Activated T-cell treated with anti-CD3 and anti-CD28 coated beads for 24 hours (primary cell): ENCODE data around the gene MAPK1.
"Not testable (repeated sequence)": the region's sequence is repeated elsewhere in the genome, so short reads cannot be mapped to it uniquely, and the experiment has no call there.

Source experiments
- DNase-seq: peaks from one replicate; pipeline ENCODE4 v3.0.0-alpha.2; 2020; ENCODE audit warnings: low read depth

MAPK1 gene

DNA sequence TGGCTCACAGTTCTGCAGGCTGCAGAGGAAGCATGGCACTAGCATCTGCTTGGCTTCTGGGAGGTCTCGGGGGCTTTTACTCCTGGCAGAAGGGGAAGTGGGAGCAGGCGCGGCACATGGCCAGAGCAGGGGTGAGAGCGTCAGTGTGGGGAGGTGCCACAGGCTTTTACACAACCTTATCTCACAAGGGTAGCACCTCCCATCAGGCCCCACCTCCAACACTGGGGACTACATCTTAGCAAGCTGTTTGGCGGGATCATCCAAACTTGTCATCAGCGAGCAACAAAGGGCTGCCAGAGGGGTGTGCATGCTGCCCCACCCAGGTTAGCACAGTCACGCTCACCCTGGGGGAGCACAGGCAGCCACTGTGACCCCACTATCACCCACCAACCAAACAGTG, 112.9 kb downstream of the MAPK1 start:
- DNase-seq = no peak

DNA sequence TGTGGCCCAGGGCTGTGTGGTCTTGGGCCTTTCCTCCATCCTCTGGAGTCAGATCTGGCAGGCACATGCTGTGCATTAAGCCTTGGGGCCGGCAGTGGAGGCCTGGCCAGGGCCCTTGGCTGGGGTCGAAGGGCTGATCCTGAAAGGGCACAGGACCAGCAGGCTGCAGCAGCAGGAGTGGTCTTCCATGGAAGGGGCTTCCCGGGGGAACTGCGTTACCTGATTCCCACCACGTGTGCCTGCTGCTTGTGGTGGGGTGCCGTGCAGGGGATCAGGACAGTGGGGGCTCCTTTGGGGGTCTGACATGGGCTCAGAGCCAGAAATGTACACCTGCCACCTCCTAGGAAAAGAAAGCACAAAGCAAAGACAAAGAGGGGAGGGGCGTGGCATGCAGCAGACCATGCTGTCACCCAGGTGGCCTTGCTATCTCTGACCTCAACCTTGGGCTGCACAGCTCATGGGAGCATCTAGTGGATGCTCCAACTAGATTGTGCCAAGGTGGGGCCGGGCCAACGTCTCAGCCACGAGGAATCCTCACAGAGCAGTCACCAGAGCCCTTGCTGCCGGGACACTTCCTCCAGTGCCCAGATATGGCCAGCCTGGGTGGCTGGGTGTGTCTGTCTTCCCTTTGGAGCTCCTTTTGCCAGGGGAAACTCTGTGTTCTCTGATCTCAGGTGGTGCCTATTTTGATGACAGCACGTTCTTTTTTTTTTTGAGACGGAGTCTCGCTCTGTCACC, 113.9 kb downstream of the MAPK1 start:
- DNase-seq = no peak

DNA sequence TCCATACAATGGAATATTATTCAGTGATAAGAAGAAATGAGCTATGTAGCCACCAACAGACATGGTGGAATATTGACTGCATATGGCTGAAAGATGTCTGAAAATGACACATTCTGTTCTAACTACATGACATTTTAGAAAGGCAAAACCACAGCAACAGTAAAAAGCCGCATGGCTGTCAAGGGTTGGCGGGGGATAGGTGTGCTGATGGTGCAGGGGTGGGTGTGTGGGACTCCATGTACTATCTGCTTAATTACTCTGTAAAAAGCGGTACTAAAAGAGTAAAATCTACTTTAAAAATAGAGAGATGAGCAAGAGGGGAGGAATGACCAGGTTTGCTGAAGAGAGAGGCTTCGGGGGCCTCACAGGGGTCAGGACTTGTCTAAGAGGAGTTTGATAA, 115.2 kb downstream of the MAPK1 start:
- DNase-seq = no peak

DNA sequence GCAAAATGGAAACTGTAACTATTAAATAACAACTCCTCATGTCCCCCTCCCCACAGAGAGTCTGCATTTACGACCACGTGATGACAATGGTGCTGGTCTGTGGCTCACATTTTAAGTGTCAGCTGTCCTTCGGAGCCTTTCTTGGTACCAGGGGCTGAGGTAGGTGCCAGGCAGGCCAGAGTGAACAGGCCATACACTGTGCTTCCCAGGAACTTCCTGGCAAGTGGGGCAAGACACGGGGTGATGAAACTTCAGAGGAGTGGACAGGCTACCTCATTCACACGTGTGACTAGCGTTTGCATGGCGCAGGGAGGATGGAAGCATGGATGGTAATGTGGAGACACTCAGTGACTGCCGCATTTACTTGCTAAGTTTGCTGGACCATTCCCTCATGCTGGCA, 121.5 kb downstream of the MAPK1 start:
- DNase-seq = no peak

DNA sequence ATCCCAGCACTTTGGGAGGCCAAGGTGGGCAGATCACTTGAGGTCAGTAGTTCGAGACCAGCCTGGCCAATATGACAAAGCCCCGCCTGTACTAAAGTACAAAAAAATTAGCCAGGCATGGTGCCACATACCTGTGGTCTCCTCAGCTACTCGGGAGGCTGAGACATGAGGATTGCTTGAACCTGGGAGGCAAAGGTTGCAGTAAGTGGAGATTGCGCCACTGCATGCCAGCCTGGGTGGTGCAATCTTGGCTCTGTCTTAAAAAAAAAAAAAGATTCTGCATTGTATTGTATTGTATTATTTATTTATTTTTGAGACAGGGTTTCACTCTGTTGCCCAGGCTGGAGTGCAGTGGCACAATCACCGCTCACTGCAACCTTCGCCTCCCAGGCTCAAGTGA, 122.5 kb downstream of the MAPK1 start:
- DNase-seq = not testable (repeated sequence)

DNA sequence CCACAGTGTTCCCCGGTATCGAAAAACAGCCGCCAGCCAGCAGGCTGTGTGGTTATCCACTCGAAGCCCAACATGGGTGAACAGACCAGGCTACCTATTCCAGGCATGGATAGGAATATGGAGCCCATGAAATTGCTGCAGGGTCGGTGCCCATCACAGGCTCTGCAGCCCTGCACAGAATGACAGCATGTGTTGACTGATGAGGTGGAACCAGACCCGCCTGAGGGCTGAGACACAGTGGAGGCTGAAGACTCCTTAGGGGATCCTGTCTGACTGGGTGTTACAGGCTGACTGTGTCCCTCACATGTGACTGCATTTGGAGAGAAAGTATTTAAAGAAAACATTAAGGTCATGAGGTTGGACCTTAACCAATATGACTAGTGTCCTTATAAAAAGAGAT, 125.7 kb downstream of the MAPK1 start:
- no peak for DNase-seq

DNA sequence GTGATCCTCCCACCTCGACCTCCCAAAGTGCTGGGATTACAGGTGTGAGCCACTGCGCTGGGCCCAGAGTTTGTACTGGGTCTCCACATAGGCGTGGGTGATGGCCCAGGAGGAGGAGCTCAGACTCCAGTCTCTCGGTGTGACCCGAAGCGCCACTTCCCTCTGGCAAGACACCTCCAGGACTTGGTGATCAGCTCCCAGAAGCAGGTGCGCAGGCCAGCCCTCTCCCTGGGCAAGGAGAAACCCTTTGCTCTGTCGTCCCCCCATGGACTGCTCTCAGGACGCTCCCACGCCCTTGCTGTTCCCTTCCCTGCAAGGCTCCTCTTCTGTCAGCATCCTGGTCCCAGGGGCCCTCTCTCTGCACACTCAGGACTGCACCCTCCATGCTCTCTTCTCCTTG, 126.4 kb downstream of the MAPK1 start:
- no peak for DNase-seq

DNA sequence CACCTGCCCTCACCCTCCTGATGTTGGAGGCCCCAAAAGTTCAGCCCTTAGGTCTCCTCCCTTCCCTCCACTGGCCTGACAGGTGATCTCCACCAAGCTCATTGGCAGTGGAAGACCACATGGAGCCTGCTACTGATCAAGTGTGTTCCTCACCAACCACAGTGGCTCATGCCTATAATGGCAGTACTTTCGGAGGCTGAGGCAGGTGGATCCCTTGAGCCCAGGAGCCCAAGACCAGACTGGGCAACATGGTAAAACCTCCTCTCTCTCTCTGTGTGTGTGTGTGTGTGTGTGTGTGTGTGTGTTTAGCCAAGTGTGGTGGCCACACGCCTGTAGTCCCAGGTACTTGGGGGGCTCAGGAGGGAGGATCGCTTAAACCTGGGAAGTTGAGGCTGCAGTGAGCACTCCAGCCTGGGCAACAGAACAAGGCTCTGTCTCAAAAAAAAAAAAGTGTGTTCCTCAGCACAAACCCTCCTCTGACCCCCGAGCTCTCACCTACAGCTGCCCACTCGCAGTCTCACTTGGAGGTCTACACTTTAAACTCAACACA, 127.5 kb downstream of the MAPK1 start:
- no peak for DNase-seq

DNA sequence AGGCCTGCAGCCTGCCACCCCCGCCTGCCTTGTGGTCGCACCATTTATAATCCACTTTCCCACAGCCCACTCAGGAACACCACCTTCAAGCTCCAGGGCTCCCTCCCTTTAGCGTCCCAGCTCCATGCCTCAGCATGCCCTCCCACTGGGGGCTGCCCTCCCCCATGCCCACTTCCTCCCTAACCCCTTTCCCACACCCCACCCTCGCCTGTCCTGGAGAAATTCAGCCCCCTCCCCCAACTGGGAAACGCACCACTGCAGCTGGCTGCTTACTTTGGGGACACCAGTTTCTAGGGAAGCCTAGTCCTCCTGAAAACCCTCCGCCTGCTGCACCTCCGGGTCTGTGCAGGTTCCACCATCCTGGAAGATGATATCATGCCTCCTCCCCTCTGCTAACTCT, 128.5 kb downstream of the MAPK1 start:
- DNase-seq = no peak

DNA sequence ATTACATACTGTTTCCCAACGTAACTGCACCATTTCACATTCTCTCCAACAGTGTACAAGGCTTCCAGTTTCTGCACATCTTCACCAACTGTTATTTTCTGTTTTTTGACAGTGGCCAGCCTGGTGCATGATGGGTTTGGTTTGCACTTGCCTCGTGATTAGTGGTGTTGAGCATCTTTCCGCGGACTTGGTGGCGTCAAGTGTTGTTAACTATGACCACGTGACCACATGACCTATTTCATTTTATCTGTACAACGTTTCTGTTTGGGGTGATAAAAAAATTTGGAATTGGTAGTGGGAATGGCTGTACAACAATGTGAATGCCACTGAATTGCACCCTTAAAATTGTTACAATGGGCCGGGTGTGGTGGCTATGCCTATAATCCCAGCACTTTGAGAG, 129.4 kb downstream of the MAPK1 start:
- DNase-seq = no peak

DNA sequence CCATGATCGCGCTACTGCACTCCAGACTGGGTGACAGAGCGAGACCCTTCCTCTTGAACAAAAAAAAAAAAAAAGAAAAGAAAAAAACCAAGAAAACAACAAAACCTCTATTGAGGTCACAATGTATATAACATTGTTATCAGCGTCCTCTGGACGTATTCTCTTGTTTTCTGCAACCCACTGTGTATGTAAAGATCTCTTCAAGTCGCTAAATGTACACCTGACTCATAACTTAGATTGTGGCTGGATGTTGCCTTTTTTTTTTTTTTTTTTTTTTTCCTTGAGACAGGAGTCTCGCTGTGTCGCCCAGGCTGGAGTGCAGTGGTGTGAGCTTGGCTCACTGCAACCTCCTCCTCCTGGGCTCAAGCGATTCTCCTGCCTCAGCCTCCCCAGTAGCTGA, 130.5 kb downstream of the MAPK1 start:
- DNase-seq = no peak

DNA sequence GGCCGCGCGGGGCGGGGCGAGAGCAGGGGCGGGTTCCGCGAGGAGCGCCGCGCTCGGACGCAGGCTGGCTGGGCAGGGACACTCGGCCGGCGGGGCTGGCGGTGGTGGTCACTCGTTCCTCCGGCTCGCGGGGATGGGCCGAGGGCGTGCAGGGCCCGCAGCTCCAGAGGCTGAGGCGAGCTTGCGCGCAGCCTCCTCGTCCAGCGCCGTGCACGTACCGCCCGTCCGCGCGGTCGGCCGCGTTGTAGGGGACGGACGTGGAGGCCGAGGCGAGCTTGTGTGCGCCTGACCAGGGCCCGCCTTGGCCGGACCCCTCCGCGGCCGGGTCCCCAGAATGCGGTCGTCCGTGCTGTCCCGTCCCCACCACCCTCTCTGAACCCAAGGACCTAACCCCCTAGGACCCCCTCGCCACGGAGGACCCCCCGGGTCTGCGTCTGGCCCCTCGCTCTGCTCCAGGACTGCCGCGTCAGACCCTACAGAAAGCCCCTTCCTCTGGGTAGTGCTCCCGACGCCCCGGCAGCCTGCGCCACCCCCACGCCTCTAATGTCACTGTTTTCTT, 131.3 kb downstream of the MAPK1 start:
- no peak for DNase-seq

DNA sequence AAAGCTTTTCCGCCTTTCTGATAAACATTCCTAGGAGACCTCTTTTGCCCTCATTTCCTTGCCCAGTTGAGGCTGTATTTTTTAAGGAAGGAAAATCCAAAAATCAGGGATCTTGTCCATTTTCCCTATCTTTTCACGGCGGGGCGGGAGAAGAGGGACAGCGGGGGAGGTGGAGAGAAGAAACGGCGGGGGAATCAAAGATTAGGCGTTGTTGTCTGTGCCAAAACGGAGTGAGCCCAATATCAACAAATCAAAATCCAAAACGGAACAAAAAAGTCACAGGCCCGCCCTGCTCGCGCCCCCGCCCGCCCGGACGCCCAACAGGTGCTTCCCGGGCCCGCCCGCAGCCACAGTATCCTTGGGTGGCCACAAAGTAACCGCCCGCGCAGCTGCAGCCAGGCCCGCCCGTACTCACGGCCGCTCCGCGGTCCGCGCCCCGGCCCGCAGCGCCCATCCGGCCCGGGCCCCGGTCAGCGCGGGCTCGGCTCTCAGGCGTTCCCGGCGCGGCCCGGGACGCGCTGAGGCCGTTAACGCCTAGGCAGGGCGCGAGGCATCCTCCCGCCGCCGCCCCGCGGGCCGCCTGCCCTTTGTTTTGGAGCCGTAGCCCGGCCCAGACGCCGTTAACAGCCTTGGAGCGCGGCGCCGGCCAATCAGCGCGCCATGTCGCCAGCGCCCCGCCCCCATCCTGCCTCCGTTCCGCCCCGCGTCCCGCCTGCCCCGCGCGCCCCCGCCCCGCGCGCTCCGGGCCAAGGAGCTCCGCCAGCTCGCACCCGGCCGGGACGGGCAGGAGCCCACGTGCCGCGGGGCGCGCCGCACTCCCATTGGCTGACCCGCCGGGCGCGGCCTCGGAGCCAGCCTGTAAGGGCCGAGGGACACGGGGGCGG, 132.0 kb downstream of the MAPK1 start, which contains the start of gene YPEL1:
Gene YPEL1, minus strand, starts transcription at position 595 of the 884 bp plus-strand sequence. CDS start 25,050 bp downstream, outside the sequence.
- DNase-seq = peak; percentile 88

DNA sequence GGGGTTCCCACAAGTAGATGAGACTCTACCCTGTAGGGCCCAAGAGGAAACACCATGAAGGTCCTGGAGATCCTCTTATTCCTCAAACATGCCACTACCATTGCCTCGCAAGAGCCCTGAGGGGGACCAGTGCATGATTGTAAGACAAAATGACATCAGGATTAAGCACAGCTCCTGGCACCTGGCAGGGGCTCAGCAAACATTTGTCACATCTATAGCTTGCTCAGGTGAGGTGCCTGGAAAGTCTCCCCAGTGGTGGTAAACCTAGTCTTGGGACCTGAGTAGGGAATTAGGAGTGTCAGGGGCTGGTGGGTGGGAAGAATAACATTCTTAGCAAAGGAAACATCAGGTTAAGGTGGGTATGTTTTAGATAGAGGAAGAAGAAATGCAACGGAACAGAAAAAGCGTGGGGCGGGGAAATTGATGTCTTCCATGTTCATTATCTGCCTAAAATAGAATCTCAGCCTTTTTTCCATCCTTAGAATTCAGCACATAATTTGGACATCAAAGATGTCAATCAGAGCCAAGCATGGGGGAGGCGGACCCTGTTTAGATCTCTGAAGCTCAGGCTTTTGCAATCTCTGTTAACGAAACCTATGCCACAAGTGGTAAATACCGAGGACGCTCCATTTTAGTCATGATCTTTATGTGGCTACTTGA, 132.8 kb downstream of the MAPK1 start:
- DNase-seq = no peak

DNA sequence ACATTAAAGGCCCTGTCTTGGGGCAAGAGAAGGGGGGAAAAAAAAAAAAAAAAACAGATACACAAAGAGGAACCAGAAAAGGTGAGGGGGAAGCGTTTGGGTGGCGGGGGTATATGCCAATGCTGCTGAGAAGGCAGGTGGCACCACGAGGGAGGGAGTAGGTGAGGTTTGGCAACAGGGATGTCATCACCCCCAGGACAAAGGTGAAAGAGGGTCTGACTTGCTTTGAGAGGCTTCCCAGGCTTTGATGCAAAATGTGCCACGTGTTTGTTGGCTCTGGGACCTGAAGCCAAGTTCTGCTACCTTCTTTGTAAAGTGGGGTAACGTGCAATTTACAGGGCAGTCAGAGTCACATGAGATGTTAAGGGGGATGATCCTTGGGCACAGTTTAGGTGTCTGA, 135.9 kb downstream of the MAPK1 start:
- DNase-seq = no peak

DNA sequence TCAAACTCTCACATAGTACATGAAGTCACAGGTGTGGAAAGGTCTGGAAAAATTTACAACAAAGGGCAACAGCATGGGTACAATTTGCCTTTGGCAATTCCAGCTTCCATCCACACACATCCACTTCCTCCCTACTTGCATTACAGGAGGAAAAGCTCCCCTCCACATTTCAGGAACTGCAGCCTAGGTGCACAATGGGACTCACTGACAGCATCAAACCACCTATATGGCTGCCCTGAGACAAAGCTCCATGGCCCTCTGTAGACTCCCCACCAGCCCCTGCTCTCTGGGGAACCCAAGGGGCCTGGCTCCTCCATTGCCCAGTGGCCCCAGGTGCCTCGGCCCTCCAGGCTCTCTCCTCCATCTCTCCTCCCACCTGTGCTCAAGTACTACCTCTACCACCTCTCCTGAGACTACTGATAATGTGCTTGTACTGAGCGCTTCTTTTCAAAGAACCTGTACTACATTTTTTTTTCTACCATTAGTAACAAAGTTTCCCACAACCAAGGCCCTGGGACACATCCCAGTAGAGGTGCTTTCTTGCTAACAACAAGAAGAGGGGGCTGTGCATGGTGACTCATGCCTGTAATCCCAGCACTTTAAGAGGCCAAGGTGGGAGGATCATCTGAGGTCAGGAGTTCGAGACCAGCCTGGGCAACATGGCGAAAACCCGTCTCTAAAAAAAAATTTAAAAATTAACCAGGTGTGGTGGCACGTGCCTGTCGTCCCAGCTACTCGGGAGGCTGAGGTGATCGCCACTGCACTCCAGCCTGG, 136.7 kb downstream of the MAPK1 start:
- no peak for DNase-seq

DNA sequence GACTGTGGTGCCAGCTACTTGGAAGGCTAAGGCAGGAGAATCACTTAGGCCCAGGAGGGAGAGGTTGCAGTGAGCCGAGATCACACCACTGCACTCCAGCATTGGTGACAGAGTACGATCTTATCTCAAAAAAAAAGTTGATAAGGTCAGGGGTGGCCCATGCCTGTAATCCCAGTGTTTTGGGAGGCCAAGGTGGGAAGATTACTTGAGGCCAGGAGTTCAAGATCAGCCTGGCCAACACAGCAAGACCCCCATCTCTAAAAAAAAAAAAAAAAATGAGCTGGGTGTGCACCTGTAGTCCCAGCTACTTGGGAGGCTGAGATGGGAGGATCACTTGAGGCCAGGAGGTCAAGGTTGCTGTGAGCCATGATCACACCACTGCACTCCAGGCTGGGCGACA, 138.3 kb downstream of the MAPK1 start:
- DNase-seq = not testable (repeated sequence)

DNA sequence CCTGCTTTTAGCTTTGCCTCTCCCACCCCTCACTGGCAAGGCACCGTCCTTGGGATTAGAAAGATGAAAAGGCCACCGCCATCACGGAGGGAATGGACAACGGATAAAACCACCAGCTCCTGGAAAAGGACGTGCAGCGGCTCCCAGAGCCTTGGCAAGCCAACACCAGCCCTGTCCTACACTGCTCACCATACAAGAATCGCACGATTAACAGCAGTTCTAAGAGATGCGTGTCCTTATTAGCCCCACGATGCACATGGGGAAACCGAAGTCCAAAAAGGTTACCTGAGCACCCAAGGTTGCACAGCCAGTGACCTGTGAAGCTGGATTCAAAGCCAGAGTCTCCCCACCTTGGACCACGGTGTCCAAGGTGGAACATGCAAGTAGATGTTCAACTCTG, 139.2 kb downstream of the MAPK1 start:
- DNase-seq = no peak

DNA sequence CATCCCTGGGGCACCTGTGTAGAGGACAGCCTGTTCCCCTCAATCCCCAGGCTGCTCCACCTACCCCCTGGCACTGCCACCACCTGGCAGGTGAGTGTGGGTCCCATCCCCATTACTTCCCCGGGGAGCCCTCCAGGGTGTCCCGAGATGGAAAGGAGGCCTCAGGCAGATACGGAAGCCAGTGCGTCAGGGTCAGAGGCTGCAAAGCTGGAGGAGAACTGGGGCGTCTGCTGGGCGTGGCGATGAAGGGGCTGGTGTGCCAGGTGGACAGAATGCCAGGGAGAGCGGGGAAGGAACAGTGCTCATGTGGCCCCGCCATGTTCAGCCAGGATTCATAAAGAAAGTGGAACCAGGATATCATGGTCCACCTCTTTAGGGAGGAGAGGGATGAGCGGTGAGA, 139.7 kb downstream of the MAPK1 start:
- no peak for DNase-seq

DNA sequence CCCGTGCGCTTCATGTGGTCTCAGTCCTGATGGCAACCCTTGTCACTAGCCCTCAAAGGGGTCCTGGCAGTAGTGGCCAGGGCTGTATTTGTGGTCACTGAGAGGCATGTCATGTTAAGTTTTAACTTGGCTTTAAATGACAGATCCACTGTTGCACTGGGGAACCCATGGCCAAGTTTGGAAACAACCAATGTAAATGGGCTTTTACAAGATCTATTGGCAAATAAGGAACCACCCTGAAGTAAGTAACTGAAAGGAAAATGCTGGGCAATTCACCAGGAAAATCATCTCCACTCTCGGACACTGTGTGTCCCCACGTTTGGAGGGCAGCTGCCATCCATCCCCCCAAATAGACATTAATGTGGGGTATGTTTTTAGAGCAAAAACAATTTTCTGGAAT, 140.3 kb downstream of the MAPK1 start:
- DNase-seq = no peak

DNA sequence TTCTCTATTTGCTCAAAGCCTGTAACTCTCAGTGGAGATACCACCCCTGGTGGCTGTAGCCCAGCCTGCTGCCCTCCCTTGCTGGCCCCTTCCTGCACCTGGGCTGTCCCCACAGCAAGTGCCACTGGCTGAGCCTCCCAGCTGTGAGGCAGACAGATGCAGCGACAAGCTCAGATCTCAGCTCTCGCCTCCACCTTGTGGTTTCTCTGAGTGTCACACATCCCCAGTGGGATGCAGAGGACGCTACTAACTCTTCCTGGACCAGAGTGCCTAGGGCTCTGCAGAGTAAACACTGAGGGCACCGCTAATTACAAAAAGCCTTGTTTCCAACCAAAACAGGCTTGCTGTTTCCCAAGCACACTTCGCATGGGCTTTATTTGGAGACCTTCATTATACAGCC, 140.8 kb downstream of the MAPK1 start:
- peak; percentile 7 for DNase-seq
